ENCODE data around the gene PRL. TPM values are rescaled to one million over a fixed set of nuclear protein-coding genes. Genes with fewer than 3 reads are reported as not detected.
A peak's percentile ranks its signal among the peaks of the same experiment; 100 is the strongest.

The PRL gene
- total and polyA plus RNA-seq, 9 donors = 0.07 to 1.6 (median 0.30) TPM; not detected in 1

GRCh38 chr6:22323848-22324247, 27.0 kb upstream of the PRL start:
- Histone ChIP-seq H3K27me3 (ENCODE audit: control insufficient read depth, insufficient read depth, low read length) (no peaks in the 10 kb centered on the region), H3K27ac (ENCODE audit: low read length) (no peak overlapping the region), H3K4me3 (ENCODE audit: low read length) (no peak overlapping the region), H3K36me3 (ENCODE audit: control insufficient read depth, insufficient read depth, low read length) (no peaks in the 10 kb centered on the region), H3K4me1 (ENCODE audit: control insufficient read depth, insufficient read depth, low read length) (peaks cover 10% of the 10 kb centered on the region), H3K9me3 (replicated peaks; ENCODE audit: control insufficient read depth, low read depth, low read length) (no peaks in the 10 kb centered on the region)
- WGBS (ENCODE audit: insufficient coverage) = no CpG with 5 or more reads among the region's 1 CpG
- DNase-seq = no peak

- no peaks in the 10 kb centered on the region for H3K36me3 ChIP-seq (ENCODE audit: control insufficient read depth, insufficient read depth, low read length)
- no peaks in the 10 kb centered on the region for H3K27me3 ChIP-seq (ENCODE audit: control insufficient read depth, insufficient read depth, low read length)
- peaks cover 10% of the 10 kb centered on the region for H3K4me1 ChIP-seq (ENCODE audit: control insufficient read depth, insufficient read depth, low read length)
- no peak overlapping the region for H3K27ac ChIP-seq (ENCODE audit: low read length)
- H3K9me3 ChIP-seq (replicated peaks; ENCODE audit: control insufficient read depth, low read depth, low read length) = peaks cover 4% of the 10 kb centered on the region
- WGBS (ENCODE audit: insufficient coverage) = 57% methylated on average over 1 of the region's 7 CpGs
- no peak overlapping the region for H3K4me3 ChIP-seq (ENCODE audit: low read length)
- peak; percentile 53 for DNase-seq
These were observed 25.5 kb upstream of the PRL start for GRCh38 chr6:22322103-22323030.

- Histone ChIP-seq H3K36me3 (ENCODE audit: control insufficient read depth, insufficient read depth, low read length) (no peaks in the 10 kb centered on the region), H3K9me3 (replicated peaks; ENCODE audit: control insufficient read depth, low read depth, low read length) (peaks cover 4% of the 10 kb centered on the region), H3K27ac (ENCODE audit: low read length) (no peak overlapping the region), H3K27me3 (ENCODE audit: control insufficient read depth, insufficient read depth, low read length) (no peaks in the 10 kb centered on the region), H3K4me1 (ENCODE audit: control insufficient read depth, insufficient read depth, low read length) (peaks cover 3% of the 10 kb centered on the region), H3K4me3 (ENCODE audit: low read length) (no peak overlapping the region)
- WGBS (ENCODE audit: insufficient coverage) = 80% methylated on average over 1 of the region's 1 CpG
- no peak for DNase-seq
These were observed 23.9 kb upstream of the PRL start for GRCh38 chr6:22320750-22321149.

- no peak for DNase-seq
- no peaks in the 10 kb centered on the region for H3K27me3 ChIP-seq (ENCODE audit: control insufficient read depth, insufficient read depth, low read length)
- H3K9me3 ChIP-seq (replicated peaks; ENCODE audit: control insufficient read depth, low read depth, low read length) = peaks cover 11% of the 10 kb centered on the region
- WGBS (ENCODE audit: insufficient coverage) = 89% methylated on average over 22 of the region's 22 CpGs
- H3K36me3 ChIP-seq (ENCODE audit: control insufficient read depth, insufficient read depth, low read length) = no peaks in the 10 kb centered on the region
- H3K4me3 ChIP-seq (ENCODE audit: low read length) = no peak overlapping the region
- no peak overlapping the region for H3K27ac ChIP-seq (ENCODE audit: low read length)
- H3K4me1 ChIP-seq (ENCODE audit: control insufficient read depth, insufficient read depth, low read length) = peaks cover 3% of the 10 kb centered on the region
These were observed 21.6 kb upstream of the PRL start for GRCh38 chr6:22318404-22318803.

GRCh38 chr6:22313796-22314195, 17.0 kb upstream of the PRL start:
- H3K36me3 ChIP-seq (ENCODE audit: control insufficient read depth, insufficient read depth, low read length) = no peaks in the 10 kb centered on the region
- H3K4me3 ChIP-seq (ENCODE audit: low read length) = no peak overlapping the region
- peaks cover 19% of the 10 kb centered on the region for H3K9me3 ChIP-seq (replicated peaks; ENCODE audit: control insufficient read depth, low read depth, low read length)
- no peaks in the 10 kb centered on the region for H3K27me3 ChIP-seq (ENCODE audit: control insufficient read depth, insufficient read depth, low read length)
- H3K4me1 ChIP-seq (ENCODE audit: control insufficient read depth, insufficient read depth, low read length) = no peaks in the 10 kb centered on the region
- H3K27ac ChIP-seq (ENCODE audit: low read length) = no peak overlapping the region
- 100% methylated on average over 1 of the region's 2 CpGs for WGBS (ENCODE audit: insufficient coverage)
- DNase-seq = no peak

GRCh38 chr6:22308939-22309338, 12.1 kb upstream of the PRL start:
- no peaks in the 10 kb centered on the region for H3K4me1 ChIP-seq (ENCODE audit: control insufficient read depth, insufficient read depth, low read length)
- H3K27me3 ChIP-seq (ENCODE audit: control insufficient read depth, insufficient read depth, low read length) = no peaks in the 10 kb centered on the region
- no peak overlapping the region for H3K4me3 ChIP-seq (ENCODE audit: low read length)
- no peaks in the 10 kb centered on the region for H3K36me3 ChIP-seq (ENCODE audit: control insufficient read depth, insufficient read depth, low read length)
- DNase-seq = no peak
- H3K9me3 ChIP-seq (replicated peaks; ENCODE audit: control insufficient read depth, low read depth, low read length) = peaks cover 13% of the 10 kb centered on the region
- WGBS (ENCODE audit: insufficient coverage) = no CpG with 5 or more reads among the region's 2 CpGs
- H3K27ac ChIP-seq (ENCODE audit: low read length) = no peak overlapping the region

- DNase-seq = peak; percentile 38
- H3K27ac ChIP-seq (ENCODE audit: low read length) = no peak overlapping the region
- WGBS (ENCODE audit: insufficient coverage) = no CpG with 5 or more reads among the region's 3 CpGs
These were observed 10.1 kb upstream of the PRL start for GRCh38 chr6:22306741-22307466.

GRCh38 chr6:22302838-22303237, 6.0 kb upstream of the PRL start:
- H3K9me3 ChIP-seq (replicated peaks; ENCODE audit: control insufficient read depth, low read depth, low read length) = no peaks in the 10 kb centered on the region
- no peak overlapping the region for H3K27ac ChIP-seq (ENCODE audit: low read length)
- WGBS (ENCODE audit: insufficient coverage) = 40% methylated on average over 1 of the region's 1 CpG
- no peaks in the 10 kb centered on the region for H3K27me3 ChIP-seq (ENCODE audit: control insufficient read depth, insufficient read depth, low read length)
- H3K4me1 ChIP-seq (ENCODE audit: control insufficient read depth, insufficient read depth, low read length) = no peaks in the 10 kb centered on the region
- DNase-seq = no peak
- H3K4me3 ChIP-seq (ENCODE audit: low read length) = no peak overlapping the region
- no peaks in the 10 kb centered on the region for H3K36me3 ChIP-seq (ENCODE audit: control insufficient read depth, insufficient read depth, low read length)

More at GRCh38 chr6:22306741-22307466, 10.1 kb upstream of the PRL start:
- Histone ChIP-seq H3K27me3 (ENCODE audit: control insufficient read depth, insufficient read depth, low read length) (no peaks in the 10 kb centered on the region), H3K4me3 (ENCODE audit: low read length) (no peak overlapping the region), H3K9me3 (replicated peaks; ENCODE audit: control insufficient read depth, low read depth, low read length) (no peaks in the 10 kb centered on the region), H3K4me1 (ENCODE audit: control insufficient read depth, insufficient read depth, low read length) (no peaks in the 10 kb centered on the region), H3K36me3 (ENCODE audit: control insufficient read depth, insufficient read depth, low read length) (no peaks in the 10 kb centered on the region)

- DNase-seq = peak; percentile 26
- H3K9me3 ChIP-seq (replicated peaks; ENCODE audit: control insufficient read depth, low read depth, low read length) = no peaks in the 10 kb centered on the region
- no peaks in the 10 kb centered on the region for H3K27me3 ChIP-seq (ENCODE audit: control insufficient read depth, insufficient read depth, low read length)
- H3K4me1 ChIP-seq (ENCODE audit: control insufficient read depth, insufficient read depth, low read length) = no peaks in the 10 kb centered on the region
- no peak overlapping the region for H3K27ac ChIP-seq (ENCODE audit: low read length)
- H3K4me3 ChIP-seq (ENCODE audit: low read length) = no peak overlapping the region
- no peaks in the 10 kb centered on the region for H3K36me3 ChIP-seq (ENCODE audit: control insufficient read depth, insufficient read depth, low read length)
- no CpG with 5 or more reads among the region's 4 CpGs for WGBS (ENCODE audit: insufficient coverage)
These were observed 3.6 kb upstream of the PRL start for GRCh38 chr6:22300273-22300998.

- no peaks in the 10 kb centered on the region for H3K4me1 ChIP-seq (ENCODE audit: control insufficient read depth, insufficient read depth, low read length)
- no CpG with 5 or more reads among the region's 1 CpG for WGBS (ENCODE audit: insufficient coverage)
- H3K27me3 ChIP-seq (ENCODE audit: control insufficient read depth, insufficient read depth, low read length) = no peaks in the 10 kb centered on the region
- no peaks in the 10 kb centered on the region for H3K36me3 ChIP-seq (ENCODE audit: control insufficient read depth, insufficient read depth, low read length)
- no peak overlapping the region for H3K4me3 ChIP-seq (ENCODE audit: low read length)
- no peak overlapping the region for H3K27ac ChIP-seq (ENCODE audit: low read length)
- H3K9me3 ChIP-seq (replicated peaks; ENCODE audit: control insufficient read depth, low read depth, low read length) = no peaks in the 10 kb centered on the region
- DNase-seq = no peak
These were observed 1.6 kb upstream of the PRL start for GRCh38 chr6:22298475-22298890.
